ENCODE data around the gene GET4.

Gene GET4

DNA sequence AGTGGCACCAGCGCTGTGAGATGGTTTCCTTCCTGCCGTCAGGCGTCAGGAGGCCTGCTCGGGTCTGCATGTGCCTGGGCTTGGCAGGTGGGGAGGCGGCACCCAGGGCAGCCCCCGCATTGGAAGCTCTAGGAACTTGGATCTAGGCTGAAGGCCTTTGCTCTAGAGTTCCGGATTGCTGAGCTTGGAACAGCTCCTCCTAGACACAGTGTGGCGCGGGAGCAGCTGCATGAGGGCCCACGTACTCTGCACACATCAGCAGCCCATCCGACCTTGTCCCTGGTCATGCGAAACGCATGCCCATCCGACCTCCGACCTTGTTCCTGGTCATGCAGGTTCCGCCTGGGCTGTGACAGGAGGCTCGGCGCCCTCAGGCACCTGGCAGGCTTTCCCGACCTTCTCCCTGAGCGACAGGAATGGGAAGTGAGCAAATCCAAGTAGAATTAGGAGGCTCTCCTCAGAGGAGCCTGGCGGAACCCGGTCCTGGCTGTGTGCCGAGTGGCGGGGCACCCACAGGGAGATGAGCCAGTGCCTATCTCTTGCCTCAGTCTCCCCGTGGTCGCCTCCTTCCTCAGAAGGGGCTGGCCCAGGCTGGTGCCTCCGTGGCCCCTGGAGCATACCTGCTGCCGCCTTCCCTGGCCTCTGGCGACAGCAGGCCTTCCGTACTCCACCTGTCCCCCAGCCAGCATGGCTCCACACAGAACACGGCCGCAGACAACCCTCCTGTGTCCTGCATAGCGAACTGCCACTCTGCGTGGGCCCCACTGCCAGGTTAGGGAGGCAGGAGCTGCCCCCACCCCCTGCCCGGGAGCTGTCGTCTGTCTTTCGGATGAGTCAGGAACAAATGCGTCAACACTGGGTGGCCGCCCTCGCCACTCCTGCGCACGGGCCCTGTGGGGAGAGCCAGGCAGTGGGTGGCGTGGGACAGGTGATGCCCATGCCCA, 12.0 kb downstream of the GET4 start:
- no peak for DNase-seq

GRCh38 chr7:889025-889390, 12.7 kb downstream of the GET4 start:
- DNase-seq = no peak

DNA sequence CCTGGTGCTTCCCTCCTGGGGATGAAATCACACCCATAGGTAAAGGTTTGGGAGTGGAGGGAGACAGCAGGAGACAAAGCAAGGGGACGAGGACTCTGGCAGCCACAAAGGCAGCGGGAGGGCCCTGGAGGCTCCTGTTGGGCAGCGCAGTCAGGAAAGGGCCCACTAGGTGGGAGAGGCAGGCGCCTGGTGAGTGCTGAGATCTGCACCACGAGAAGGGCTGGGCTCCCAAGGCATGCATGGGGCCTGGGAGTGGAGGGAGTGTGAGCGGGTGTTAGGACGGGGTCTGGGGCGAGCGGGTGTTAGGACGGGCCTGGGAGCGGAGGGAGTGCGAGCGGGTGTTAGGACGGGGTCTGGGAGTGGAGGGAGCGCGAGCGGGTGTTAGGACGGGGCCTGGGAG, 13.0 kb downstream of the GET4 start:
- no peak for DNase-seq

DNA sequence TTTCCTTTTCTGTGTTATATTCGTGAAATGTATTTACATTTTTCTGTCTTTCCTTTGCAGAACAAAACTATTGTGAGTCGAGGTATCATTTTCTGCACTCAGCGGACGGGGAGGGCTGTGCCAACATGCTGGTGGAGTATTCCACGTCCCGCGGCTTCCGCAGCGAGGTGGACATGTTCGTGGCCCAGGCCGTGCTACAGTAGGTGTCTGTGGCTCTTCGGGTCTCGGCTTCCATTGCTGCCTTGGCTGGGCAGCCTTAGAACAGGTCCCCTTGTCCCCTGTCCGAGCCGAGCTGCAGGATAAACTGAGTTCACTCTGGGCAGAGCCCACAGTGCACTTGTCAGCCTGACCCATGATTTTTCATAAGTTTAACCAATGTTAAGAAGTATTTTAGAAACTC, 14.5 kb downstream of the GET4 start:
- no peak for DNase-seq

GRCh38 chr7:891291-891690, 14.9 kb downstream of the GET4 start:
- DNase-seq = no peak

GRCh38 chr7:891805-892204, 15.5 kb downstream of the GET4 start:
- DNase-seq = no peak

DNA sequence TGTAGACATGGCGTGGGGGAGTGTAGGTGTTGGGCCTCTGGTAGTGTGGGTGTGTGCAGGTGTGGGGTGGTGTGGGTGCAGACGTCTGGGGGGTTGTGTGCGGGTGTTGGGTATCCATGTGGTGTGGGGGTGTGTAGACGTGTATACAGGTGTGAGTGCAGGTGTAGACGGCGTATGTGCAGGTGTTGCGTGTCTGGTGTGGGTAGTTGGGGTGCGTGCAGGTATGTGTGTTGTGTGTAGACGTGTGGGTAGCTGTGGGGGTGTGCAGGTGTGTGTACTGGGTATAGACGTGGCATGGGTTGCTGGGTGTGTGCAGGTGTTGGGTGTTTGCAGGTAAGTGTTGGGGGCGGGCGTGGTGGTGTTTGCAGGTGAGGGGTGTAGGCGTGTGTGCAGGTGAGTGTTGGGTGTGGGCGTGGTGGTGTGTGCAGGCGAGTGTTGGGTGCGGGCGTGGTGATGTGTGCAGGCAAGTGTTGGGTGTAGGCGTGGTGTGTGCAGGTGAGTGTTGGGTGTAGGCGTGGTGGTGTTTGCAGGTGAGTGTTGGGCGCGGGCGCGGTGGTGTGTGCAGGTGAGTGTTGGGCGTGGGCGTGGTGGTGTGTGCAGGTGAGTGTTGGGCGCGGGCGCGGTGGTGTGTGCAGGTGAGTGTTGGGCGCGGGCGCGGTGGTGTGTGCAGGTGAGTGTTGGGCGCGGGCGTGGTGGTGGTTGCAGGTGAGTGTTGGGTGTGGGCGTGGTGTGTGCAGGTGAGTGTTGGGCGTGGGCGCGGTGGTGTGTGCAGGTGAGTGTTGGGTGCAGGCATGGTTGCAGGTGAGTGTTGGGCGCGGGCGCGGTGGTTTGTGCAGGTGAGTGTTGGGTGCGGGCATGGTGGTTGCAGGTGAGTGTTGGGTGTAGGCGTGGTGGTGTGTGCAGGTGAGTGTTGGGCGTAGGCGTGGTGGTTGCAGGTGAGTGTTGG, 16.6 kb downstream of the GET4 start:
- DNase-seq = no peak

- no peak for DNase-seq
These were observed 17.3 kb downstream of the GET4 start for GRCh38 chr7:893686-894085.

- no peak for DNase-seq
These were observed 18.0 kb downstream of the GET4 start for GRCh38 chr7:894164-894867.

DNA sequence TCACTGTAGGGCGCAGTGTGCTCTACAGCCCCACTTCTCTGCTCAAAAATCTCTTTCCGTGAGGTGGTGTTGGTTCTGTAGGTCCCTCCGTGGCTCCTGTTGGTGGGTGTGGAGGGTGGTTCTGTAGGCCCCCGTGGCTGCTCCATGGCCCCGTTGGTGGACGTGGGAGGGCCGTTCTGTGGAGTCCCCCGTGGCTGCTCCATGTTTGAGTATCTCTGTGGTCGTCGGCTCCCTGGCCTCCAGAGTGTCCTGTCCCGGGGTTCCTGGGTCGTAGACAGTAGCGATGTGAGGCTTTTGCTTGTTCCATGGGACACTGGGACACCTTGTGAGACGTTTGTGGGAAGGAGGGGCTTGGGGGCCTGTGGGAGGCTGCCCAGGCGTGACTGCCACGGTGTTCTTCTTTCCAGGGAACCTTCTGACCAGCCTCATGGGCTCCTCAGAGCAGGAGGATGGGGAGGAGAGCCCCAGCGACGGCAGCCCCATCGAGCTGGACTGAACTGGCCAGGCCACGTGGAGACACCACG, 18.6 kb downstream of the GET4 start:
- no peak for DNase-seq

GRCh38 chr7:895451-896052, 19.2 kb downstream of the GET4 start:
- no peak for DNase-seq

- no peak for DNase-seq
These were observed 20.2 kb downstream of the GET4 start for GRCh38 chr7:896346-897075.

DNA sequence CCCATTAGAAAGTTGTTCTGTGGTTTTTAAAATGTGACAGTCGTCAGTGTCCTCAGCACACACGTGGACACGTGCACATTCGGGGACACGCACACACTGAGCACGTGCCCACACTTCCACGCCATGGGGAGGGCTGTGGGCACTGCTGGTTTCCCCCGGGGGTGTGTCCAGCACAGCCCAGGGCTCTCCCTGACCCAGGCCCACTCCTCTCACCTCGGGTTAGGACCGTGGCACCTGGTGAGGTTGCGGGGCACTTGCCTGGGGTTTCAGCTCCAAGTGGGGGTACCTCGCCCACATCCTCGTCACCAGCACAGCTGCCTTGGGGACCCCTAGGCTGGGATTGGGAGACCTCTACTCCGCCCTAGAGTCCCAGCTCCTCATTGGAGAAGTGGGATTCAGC, 20.7 kb downstream of the GET4 start:
- no peak for DNase-seq

DNA sequence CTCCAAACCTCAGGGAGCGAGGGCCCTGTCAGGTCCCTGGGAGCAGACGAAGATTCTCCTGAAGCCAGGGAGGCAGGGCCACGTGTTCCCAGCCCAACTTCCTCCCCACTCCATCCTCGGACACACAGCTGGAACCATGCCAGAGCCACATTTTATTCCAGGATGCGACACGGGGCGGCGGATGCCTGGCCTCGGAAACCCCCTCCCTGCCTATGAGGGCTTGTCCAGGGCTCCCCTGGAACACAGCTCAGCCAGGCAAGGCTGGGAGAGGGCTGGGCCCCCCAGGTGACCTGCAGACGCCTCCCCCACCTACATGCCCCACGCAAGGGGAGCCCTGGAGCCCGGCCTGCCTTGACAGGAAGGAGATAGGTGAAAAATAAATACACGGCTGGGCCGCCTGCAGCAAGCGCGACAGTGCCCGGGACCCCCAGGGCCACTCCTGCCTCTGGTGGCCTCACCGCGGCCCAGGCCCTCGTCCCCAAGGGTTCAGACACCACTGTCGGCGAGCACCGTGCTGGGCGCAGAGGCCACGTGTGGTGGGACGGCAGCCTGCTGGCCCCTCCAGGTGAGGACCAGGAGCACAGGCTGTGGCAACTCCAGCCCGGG, 21.5 kb downstream of the GET4 start:
- no peak for DNase-seq

- DNase-seq = no peak
These were observed 22.1 kb downstream of the GET4 start for GRCh38 chr7:898460-898854.

DNA sequence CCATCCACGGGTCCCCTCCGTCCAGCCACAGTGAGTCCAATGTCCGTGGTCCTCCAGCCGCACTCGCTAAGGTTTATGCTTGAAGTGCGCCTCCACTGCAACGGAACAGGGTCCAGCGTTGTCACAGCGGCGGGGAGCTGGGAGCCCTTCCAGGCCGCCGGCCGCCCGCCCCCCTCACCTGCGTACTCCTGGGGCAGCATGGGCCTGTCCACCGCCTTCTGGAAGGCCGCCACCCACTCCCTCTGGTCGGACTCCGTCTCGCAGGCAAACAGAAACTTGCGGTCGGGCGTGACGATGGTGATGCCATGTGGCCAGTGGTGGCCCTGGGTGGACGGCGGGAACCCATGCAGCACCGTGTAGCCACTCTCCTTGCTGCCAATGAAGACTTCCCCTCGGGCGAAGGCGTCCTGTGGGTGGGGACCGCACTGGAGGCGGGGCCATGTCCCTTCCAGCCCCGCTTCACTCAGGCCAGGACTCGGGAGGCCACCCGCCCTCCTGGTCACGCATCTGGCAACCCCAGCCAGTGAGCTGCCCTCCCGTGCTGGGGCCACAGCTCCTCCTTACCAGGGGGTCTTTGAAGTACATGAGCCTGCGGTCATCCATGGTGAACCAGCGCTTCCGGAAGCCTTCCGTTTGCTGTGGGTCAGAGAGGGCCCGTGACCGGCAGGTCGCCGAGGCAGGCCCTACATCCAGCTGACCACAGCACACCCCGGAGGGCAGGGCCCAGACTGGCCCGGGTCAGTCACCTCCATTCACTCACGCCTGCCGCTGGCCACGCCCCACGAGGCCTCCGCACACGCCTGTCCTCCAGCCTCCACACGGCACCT, 22.7 kb downstream of the GET4 start:
- DNase-seq = no peak

GRCh38 chr7:899806-900205, 23.5 kb downstream of the GET4 start:
- no peak for DNase-seq

DNA sequence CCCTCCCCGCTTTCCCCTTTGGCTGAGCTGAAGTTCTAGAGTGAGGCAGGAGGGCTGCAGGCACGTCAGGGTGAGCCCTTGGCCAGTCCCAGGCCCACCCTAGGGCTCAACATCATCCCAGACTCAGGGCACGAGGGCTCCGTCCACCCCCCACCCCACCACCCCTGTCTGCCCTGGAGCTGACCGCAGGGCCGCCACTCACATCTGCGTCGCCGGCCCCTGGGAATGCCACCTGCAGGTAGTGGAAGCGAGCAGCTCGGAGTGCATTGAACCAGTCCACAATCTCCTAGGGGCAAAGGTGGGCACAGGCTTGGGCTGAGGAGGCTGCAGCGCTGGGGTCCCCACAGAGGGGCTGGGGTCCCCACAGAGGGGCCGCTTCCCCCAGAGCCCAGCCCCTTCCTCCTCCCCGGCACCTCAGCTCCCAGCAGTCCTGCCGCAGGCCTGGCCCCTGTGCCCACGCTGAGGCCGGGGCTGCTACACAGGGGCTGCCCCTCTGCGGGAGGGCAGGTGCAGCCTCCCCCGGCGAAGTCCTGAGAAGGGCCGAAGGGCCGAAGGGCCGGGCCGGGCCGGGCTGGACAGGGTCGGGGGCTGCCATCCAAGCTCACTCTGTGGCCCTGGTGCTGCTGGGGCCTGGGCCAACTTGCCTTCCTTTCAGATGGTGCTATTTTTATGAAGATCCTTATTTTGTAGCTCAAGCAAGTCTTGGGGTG, 24.1 kb downstream of the GET4 start:
- no peak for DNase-seq

DNA sequence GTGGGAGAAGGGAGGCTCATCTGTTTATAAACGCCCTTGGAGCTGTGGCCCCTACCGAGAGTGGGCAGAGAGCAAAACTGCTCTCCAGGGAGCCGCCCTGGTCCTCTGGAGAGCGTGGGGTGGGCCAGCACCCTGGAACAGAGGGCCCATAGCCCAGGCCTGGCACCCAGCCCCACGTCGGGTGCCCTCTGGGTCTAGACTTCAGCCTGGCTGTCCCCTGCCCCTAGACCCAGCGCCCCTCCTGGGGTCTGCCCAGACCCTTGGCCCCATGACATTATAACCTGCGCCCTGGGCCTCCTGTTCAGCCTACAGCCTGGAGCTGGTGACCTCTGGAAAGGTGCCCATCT, 24.7 kb downstream of the GET4 start:
- no peak for DNase-seq
